Stimulated activated CD8-positive, alpha-beta memory T cell treated with anti-CD3 and anti-CD28 coated beads, Interleukin-12 subunit alpha, Interleukin-12 subunit beta, amount 100 ng/mL, for 1 hour (primary cell): ENCODE measurements around the gene EEFSEC.

Experiments
- DNase-seq: peaks from one replicate; pipeline ENCODE4 v3.0.0-alpha.2; 2020; ENCODE audit warnings: low read depth

Gene EEFSEC

DNA sequence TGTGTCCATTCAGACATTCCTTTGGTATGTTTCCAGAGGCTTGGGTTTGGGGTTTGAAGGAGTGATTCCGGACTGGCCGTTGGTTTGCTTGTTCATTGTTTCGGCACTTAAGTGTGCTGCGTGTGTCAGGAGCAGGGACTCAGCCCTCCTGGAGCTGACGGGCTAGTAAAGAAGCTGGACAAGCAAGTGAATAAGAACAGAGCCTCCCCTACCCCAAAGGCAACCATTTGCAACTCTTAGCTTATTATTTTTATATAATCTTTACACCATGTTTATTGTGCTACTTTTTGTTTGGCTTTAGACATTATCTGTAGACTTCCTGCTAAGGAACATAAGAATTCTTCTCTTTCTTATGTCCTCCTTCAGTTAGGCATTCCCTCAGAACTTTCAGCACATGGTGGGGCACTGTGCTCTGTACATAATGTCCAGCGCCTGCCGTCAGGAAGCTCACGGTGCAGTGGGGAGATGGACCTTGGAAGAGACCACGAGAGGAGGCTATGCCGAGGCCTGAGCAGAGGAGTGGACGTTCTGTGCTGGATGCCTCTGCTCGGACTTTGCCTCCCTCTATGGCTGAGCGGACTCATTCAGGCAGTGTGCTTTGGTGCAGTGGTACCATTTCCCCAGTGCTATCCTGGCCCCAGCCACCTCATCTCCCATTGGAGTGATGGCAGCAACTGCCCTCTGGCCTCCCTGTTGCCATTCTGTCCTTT, 65.4 kb downstream of the EEFSEC start:
- no peak for DNase-seq

DNA sequence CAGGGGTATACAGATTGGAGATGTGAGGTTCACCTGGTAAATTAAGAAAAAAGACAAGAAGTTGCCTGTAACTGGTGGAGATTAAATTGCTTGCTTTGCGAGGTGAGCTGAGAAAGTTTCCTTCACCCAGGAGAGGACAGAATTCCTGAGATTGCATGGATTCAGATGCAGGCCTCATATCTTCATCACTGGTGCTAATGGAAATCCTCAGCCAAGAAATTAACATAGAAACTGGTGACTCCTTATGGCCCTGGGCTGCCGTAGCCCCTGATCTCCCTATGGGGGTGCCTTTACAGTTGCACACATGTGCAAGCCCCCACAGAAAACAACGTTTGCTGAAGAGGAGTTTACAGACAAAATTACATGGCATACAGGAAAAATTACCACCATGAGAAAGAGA, 68.0 kb downstream of the EEFSEC start:
- no peak for DNase-seq

DNA sequence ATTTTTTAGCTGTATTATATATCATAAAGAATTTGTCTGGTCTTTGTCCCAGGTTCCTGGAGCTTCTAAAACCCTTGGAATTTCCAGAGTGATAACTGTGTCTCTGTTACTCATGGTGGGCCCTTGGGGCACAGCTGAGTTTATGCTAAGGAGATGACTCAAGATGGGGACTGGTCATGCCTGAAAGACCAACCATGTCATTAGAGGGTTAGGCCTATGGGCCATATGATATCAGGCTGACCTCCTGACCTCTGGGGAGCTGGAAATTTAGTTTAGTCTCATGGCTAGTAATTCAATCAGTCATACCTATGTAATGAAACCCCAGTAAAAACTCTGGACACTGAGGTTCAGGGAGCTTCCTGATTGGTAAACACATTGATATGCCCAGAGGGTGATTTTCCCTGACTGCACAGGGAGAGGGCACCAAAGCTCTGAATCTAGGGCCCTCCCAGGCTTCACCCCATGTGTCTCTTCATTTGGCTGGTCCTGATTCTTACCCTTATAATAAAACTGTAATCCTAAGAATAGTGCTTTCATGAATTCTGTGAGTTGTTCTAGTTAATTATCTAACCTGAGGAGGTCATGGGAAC, 69.6 kb downstream of the EEFSEC start:
- no peak for DNase-seq

DNA sequence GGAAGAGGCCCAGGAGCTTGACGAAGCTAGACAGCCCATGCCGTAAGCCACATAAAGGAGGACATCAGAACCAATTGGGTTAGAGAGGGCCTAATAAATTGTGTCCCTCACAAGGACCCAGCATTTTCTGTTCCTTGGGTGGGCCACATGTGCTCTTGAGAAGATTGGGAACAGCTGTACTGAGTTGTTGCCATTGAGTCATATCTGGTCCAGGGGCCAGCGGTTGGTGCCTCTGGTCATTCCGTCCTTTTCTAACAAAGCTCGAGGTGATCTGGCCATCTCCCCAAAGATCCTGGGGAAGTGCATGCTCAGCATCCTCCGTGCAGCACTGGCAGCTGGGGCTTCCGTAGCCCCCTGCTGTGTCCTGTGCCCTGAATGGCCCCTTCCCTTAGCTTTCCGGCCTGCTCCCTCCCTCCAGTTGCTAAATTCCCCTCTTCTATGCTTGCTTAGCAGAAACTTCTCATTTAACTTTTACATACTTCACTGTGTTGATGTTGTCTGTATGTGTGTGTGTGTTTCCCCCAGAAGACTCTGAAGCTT, 73.0 kb downstream of the EEFSEC start:
- no peak for DNase-seq

DNA sequence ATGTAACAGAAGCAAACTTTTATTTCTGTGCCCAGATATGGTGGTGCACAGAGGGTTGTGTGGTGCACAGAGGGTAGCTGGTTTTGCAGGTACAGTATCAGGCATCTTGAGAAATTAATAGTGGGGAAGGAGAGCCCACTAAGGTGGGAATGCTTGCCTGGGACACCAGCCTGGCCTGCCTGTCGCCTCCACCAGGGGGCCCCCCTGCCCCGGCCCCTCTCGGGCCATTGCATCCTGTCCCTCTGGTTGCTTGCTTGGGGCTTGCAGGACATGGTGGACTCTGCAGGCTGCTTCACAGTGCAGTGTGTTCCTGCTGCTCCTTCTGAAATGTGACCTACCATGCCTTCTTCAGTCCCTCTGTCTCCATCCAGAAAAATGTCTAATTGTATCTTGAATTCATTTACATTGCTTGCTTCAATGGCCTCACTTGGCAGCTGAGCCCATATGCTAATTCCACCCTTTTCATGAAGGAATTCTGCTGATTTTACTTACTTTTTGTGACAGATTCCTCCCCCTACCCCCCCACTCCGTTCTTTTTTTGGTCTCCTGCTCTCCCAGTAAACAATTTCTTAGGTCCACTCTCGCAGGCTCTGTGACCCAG, 73.6 kb downstream of the EEFSEC start:
- DNase-seq: no peak

DNA sequence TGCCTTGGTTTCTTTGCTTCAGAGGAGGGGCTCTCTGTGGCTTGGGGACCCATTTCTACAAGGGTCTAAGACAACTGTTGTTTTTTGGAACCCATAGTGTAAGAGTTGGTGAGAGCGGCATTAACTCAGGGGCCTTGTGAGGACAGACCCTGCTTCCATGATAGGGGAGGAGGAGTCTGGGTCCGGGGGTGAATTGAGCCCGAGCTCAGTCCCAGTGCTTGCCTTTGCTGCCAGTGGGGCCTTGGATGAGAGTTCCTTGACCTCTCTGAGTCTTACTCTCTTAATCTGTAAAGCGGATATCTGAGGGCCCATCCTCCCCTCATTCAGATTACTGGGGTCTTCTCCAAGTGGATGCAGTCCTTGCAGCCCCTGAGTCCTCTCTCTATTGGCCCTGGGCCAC, 74.2 kb downstream of the EEFSEC start:
- no peak for DNase-seq

DNA sequence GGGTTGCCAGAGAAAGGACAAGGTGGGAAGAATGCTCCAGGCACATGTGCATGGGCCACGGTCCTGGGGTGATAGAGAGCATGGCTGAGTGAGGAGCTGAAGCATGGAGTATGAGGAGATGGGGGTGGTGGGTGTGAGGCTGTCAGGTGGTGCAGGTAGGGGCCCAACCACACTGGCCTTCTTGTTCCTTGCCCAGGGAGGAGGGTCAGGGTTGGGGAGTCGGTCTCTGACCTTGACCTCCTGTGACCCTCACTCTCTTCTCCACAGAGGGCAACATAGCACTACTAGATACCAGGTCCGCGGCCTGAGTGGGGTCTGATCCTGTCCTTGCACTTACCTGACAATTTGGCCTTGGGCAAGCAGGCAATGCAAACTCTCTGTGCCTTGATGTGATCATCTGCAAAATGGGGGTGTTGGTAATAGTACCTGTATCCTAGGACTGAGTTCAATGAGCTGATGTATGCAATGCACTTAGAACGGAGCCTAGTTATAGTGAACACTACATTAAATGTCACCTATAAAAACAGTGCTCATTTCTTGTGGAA, 75.2 kb downstream of the EEFSEC start:
- no peak for DNase-seq

DNA sequence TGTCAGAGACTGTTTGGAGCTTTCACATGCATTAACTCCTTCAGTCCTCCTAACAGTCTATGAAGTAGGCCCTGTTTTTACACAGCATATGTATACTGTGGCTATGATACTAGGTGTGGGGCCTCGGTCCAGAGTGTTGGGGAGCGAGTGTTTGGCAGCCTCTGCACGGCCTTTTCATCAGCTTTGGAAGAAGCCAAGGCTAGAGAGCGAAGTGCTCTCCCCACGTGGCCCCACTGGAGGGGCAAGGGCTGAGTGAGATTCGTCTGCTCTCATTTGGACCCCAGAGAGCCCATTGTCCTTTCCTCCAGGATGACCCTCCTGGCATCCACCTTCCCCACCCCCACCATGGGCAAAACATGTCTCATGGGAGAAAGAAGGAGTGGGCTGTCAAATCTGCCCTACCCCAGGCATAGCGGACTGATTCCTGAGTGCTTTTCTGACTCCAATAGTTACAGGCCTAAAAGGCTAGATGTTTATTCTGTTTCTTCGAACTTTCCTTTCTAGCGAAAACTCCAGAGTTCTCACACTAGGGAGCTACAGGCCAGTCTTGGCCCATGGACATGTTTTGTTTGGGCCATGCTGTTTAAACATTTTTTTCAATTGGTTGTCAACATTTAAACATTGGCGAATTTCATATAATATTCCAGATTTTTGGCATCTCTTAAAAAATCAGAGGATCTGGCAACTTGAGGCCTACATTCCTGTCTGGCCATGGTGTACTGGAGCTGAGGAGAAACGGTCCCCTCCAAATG, 76.0 kb downstream of the EEFSEC start:
- DNase-seq: no peak

DNA sequence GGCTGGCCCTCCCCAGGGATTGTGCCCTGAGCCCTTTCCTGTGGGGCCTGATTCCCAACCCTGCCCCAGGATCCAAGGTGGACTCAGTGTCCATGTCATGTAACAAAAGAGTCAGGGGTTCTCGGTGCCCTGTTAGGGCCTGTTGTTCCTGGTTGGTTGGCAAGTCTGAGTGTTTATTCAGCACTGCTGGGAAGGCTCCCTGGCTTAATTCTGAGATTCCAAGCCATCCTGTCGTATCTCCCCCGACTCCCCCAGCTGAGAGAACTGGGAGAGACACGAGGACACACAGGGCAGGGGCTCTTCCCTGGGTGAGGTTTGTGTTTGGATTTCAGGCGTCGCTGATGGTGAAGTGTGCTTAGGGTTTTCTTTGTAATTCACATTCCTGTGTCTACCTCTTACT, 78.3 kb downstream of the EEFSEC start:
- no peak for DNase-seq

DNA sequence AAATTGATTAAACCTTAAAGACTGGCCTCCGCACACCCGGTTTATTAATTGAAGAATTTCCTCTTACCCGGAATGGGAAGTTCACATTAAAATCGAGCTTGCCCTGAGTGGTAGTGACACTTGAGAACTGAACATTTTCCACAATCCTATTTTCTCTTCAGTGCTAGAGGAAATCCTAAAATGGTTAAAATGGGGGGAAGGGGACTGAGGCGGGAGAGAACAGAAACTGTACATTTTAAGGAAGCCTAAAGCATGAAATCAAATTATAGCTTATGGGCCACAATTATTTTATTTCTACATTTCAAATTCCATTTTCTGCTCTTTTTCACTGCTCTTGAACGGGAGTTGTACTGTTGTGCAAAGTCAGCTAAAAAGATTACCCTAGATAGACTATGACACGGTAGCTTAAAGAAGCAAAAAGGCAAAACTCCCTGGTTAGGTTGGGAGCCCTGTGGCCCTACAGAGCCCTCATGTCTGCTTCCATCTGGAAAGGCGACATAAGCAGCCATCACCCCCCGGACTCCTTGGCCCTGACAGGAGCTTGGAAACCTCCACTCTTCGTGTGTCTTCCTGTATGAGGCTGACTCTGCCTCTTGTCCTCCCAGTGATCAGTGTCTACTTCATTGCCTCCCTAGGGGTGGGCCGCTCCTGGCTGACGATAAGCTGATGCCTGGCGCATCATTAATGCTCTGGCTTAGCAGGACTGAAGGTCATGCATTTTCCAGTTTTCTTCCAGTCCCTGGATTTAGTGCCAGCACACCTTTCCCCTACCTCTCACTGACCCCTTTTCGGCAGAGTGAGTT, 79.3 kb downstream of the EEFSEC start:
- DNase-seq: no peak

DNA sequence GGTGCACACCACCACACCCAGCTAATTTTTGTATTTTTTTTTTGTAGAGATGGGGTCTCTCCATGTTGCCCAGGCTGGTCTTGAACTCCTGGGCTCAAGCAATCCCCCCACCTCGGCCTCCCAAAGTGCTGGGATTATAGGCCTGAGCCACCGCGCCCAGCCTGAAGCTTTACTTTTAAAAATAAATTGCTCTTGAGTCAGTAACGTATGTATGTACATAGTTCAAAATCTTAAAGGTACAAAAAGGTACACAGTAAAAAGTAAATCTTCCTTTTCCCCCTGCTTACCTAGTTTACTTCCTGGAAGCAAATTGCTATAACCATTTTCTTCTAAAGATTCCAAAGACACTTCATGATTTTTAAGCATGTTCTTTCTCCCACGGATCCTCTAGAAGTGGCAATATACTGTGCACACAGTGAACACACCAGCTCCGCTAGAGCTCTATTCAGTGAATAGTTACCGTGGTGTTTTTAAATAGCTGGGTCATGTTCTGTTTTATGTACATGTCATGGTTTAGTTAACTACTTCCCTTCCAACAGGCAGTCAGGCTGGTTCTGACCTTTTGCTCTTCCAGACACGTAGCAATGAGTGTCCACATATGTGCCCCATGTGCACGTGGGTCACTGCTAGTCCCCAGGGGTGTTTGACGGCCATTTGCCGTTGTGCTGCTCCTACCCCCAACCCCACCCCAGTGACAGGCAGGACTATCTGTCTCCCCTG, 82.1 kb downstream of the EEFSEC start:
- no peak for DNase-seq

DNA sequence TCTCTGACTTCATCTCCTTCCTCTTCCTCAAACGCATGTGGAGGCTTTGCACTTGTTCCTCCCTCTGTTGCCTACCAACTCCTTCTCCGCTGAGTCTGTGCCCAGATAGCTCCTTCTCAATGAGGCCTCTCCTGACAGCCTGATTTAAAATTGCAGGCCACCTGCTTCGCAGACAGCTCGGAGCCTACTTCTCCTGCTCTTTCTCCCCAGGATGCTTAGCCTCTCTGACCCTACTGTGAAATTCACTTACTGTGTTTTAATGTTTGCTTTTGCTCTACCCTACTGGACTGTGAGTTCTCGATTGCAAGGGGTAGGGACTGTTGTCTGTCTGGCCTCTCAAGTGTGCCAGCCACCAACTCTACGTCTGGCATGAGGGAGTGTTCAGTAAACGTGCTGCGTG, 83.4 kb downstream of the EEFSEC start:
- DNase-seq: no peak

DNA sequence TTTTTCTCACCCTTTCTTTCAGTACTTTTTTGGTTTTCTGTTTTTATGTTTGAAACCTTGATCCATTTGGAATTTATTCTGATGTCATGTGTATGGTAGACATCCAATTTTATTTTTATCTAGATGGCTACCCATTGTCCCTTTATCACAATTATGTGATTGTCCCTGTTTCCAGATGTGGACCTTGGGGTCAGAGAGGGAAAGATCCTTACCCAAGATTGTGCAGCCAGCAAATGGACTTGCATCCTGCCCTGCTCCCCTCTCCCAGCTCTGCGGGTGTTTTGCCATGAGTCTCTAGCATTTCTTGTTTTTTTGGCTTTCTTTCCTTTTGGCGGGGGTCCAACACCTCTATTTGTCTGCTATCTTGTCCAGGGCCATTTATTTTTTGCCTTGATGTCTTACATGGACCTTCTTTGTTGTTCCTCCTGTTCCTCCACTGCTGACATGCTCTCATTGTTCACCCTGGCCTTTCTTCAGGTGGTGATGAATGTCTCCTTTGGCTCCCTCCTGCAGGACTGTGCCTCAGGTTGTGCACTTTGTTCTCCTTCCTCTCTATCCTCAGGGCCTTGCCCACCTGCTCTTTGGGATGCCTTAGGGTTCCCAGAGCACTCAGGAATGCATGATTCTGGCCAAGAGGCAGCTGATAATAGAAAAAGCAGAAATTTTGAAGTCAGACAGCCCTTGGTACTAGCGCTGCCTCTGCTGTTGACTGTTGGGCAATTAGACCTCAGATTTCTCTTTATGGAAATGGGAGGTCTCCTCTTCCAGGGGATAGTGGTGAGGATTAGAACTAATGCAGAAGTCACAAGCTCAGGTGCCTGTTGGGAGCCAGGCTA, 84.3 kb downstream of the EEFSEC start:
- DNase-seq: no peak

DNA sequence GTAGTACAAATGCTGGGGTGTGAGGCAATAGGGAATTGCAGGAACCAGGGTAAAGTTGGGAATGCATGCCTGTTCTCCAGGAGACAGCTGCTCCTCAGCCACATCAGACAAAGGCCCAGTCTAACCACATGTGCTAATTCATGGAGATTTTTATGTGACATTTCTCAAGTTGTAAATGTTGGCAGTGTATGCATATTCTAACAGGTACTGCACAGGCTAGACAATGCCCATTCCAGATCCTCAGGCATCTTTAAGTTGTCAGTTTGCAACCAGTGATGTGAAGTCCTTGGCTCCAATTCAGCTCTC, 84.9 kb downstream of the EEFSEC start:
- DNase-seq: no peak

DNA sequence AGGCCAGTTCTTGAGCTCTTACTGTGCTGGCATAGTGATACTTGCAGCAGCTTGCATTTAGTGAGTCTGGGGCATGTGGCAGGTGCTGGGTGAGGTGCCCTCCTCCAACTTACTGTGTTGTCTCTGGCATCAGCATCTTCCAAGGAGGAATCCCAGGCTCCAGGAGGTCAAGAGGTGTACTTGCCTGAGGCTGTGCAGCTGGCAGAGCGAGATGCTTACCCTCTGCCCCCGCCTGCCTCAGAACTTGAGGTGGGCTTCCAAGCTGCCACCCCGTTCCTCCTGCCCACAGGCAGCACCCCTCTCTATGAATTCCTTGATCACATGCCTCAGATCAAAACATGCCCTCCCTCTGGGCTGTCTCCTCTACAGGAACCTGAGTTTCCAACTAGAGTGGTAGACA, 86.0 kb downstream of the EEFSEC start:
- DNase-seq: no peak

DNA sequence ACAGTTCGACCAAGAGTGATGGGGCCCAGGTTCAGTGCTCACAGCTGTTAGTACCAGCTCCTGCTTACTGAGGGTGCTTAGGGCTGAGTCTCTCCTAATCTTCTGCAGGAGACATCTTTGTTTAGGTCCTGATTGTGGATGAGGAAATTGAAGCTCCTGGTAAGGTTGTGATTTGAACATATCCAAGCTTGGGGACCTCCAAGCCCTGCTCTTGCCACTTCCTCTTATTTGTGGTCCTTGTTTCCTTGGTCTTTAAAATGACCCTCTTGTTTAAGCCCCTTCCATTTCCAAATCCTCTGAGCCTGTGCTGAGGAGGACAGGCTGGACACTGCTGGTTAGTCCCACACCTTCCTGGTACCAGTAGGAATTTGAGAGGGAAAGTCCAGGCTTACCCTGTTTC, 87.0 kb downstream of the EEFSEC start:
- DNase-seq: no peak

DNA sequence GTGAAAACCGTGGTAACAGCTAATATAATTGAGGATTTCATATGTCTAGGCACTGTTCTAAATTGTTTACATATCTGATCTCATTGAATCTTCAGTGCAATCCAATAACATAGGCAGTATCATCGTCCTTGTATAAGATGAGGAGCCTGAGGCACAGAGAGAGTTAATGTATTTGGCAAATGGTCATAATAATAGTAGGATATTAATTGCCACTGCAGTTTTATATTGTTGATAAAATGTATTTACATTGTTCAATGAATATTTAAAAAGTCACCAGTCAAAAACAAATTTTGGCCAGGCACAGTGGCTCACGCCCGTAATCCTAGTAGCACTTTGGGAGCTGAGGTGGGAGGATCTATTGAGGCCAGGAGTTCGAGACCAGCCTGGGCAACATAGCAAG, 88.5 kb downstream of the EEFSEC start:
- DNase-seq: no peak

DNA sequence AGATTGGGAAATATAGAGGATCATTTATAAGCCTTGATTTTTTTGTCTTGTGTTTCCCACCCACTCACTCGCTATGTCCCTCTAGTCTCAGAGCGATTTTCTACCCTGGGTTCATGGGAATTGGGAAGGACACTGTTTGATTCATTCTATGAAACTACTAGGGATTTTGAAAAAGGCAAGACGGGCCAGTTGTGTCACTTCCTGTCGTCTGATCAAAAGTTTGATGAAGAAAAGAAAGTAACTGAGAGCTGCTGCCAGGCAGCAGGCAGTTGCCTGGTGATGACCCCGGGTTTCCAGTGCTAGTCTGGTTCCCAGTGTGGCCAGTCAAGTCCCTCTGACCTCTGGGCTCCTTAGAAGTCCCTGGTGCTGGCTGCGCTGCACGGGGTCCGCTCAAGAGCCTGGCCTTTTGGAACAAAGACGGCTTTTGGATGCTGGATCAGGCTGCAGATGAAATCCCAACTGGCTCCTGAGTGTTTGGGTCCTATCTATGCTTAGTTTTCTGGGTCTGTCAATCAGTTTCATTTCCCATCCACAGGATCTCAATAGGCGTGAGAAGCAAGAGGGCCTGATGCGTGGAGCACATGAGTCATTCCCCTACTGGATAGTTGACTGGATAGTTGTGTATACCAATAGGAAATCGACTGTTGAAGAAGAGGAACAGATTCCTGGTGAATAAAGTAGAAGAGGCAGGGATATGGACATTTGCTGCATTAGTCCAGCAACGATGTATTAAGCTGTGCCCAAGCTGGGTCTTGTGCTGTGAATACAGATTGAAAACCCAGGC, 89.7 kb downstream of the EEFSEC start:
- no peak for DNase-seq
